Body of pancreas (tissue), 4 donors: Measurements from ENCODE around the gene SNTB2. TPM values are rescaled to one million over a fixed set of nuclear protein-coding genes. Genes with fewer than 3 reads are reported as not detected.
A peak's percentile ranks its signal among the peaks of the same experiment; 100 is the strongest.

Experiments
- ATAC-seq: fragments of 150-250 bp; one replicate; pipeline ENCODE4 v1.9.1; 2016
- DNase-seq, 4 donors: peaks; one replicate each; pipeline ENCODE4 v3.0.0-alpha.2; 2019
- H3K27ac ChIP-seq, 4 donors: fragments of 200-600 bp; sonication (generic); 1 replicate in 3 of 4; 2 replicates in 1 of 4; pipeline versions ENCODE4 v1.5.1 to v1.6.1; 2016 to 2019; ENCODE audit warnings: mild to moderate bottlenecking in 1 of 4, mixed read lengths in 1 of 4, moderate library complexity in 1 of 4
- H3K27me3 ChIP-seq, 2 donors: fragments of 200-600 bp; sonication (generic); one replicate each; pipeline ENCODE4 v1.6.0; 2016; ENCODE audit warnings: mild to moderate bottlenecking in 1 of 2
- H3K36me3 ChIP-seq, 2 donors: fragments of 200-600 bp; sonication (generic); replicated peaks in 1 of 2; 2 replicates each; pipeline ENCODE4 v1.5.1; 2016; ENCODE audit warnings: low read depth in 2 of 2; ENCODE audit not compliant: insufficient read depth in 1 of 2
- H3K4me1 ChIP-seq: fragments of 200-600 bp; sonication (generic); one replicate; pipeline ENCODE4 v1.6.0; 2016
- H3K4me3 ChIP-seq, 2 donors: fragments of 200-600 bp; sonication (generic); 1 replicate in 1 of 2; 2 replicates in 1 of 2; pipeline ENCODE4 v1.5.1; 2016 to 2019
- H3K9me3 ChIP-seq, 3 donors: fragments of 200-600 bp; sonication (generic); 1 replicate in 2 of 3; 2 replicates in 1 of 3; pipeline ENCODE4 v1.5.1; 2016
- CTCF ChIP-seq, 7 experiments: fragments of 450-650 bp in 4 of 7; fragments of 200-600 bp in 3 of 7; sonication (generic) in 3 of 7; IDR thresholded peaks; one replicate each; pipeline ENCODE4 v1.5.1; 2016 to 2019; ENCODE audit warnings: antibody characterized with exemption in 7 of 7
- POLR2A ChIP-seq, 3 donors: fragments of 450-650 bp; IDR thresholded peaks; one replicate each; pipeline ENCODE4 v1.6.1; 2016; ENCODE audit warnings: antibody characterized with exemption in 3 of 3, mild to moderate bottlenecking in 2 of 3
- WGBS, 2 donors: methylation state at CpG; one replicate each; pipeline ENCODE4 v1.1.5; 2017; 5-methylcytosine and 5-hydroxymethylcytosine counted together
- intact Hi-C: fragments of 100-400 bp; cut with DNase I; formaldehyde crosslinking; loops from one replicate; pipeline ENCODE4 v1.15.1; 2023
- total RNA-seq, 2 donors: library from RNA; depleted of rRNA; stranded (reverse); fragments of >200 nt; gene quantifications; one replicate each; pipeline ENCODE4 v1.1.0, GENCODE V29; 2016

The SNTB2 gene
- total RNA-seq, 2 donors from 2014 or later = 11.2 to 13.5 TPM

- Histone ChIP-seq H3K4me1 (peaks cover 27% of the 10 kb centered on the region), H3K27me3 (no peaks in the 10 kb centered on the region), H3K36me3 (peaks cover 0 to 25% of the 10 kb centered on the region in 2 donors), H3K4me3 (peak overlapping the region; percentile 71 to 99), H3K9me3 (no peaks in the 10 kb centered on the region), H3K27ac (peak overlapping the region; percentile 74 to 96 (median 82))
- intact Hi-C loops = no loop called here
- no peak for ATAC-seq
- peak in 1 of 4 donors; percentile 77 for DNase-seq
- WGBS, 2 donors = 17 to 28% methylated on average over 27 to 46 of the region's 46 CpGs
- TF ChIP-seq CTCF (IDR thresholded peaks at IDR 0.05) (no peak), POLR2A (IDR thresholded peaks at IDR 0.05) (no peak)
These were observed 151.8 kb downstream of the SNTB2 start for GRCh38 chr16:69338557-69339288.

GRCh38 chr16:69339289-69340094, 152.5 kb downstream of the SNTB2 start, which contains the start of the genes COG8 and NIP7:
Gene COG8 (minus strand): TSS chr16:69339564. CDS start chr16:69339552, 12 bp downstream.
Gene NIP7 (plus strand): TSS chr16:69339772. CDS start chr16:69339830, 58 bp downstream.
- H3K36me3 ChIP-seq = peaks cover 0 to 18% of the 10 kb centered on the region in 2 donors
- H3K9me3 ChIP-seq = no peaks in the 10 kb centered on the region
- DNase-seq (peak; percentile 96 to 98 (median 96)), ATAC-seq (peak; percentile 98)
- intact Hi-C loops = no loop called here
- H3K4me3 ChIP-seq = peak within 1 kb of the TSS; percentile 71 to 99
- H3K4me1 ChIP-seq = peaks cover 27% of the 10 kb centered on the region
- H3K27ac ChIP-seq = peak within 1 kb of the TSS; percentile 74 to 96 (median 82)
- peak; percentile 64 to 86 (median 82) for TF ChIP-seq POLR2A (IDR thresholded peaks at IDR 0.05)
- TF ChIP-seq CTCF (IDR thresholded peaks at IDR 0.05) = peak; percentile 69 to 98 (median 95)
- no peaks in the 10 kb centered on the region for H3K27me3 ChIP-seq
- WGBS, 2 donors = 1% methylated on average over 24 to 77 of the region's 77 CpGs

GRCh38 chr16:69340095-69340644, 153.2 kb downstream of the SNTB2 start:
- TF ChIP-seq CTCF (IDR thresholded peaks at IDR 0.05) (no peak), POLR2A (IDR thresholded peaks at IDR 0.05) (no peak)
- DNase-seq = no peak
- Histone ChIP-seq H3K27me3 (no peaks in the 10 kb centered on the region), H3K36me3 (peaks cover 0 to 14% of the 10 kb centered on the region in 2 donors), H3K4me1 (peaks cover 27% of the 10 kb centered on the region), H3K4me3 (peak overlapping the region; percentile 71 to 99), H3K9me3 (no peaks in the 10 kb centered on the region), H3K27ac (peak overlapping the region; percentile 74 to 96 (median 82))
- intact Hi-C loops = no loop called here
- 4 to 8% methylated on average over 15 to 16 of the region's 16 CpGs for WGBS, 2 donors
- ATAC-seq = no peak

GRCh38 chr16:69344171-69344570, 157.2 kb downstream of the SNTB2 start:
- ATAC-seq (no peak), DNase-seq (no peak)
- no peak overlapping the region for H3K27ac ChIP-seq
- H3K4me1 ChIP-seq = peaks cover 26% of the 10 kb centered on the region
- TF ChIP-seq POLR2A (IDR thresholded peaks at IDR 0.05) (no peak), CTCF (IDR thresholded peaks at IDR 0.05) (no peak)
- H3K9me3 ChIP-seq = no peaks in the 10 kb centered on the region
- H3K27me3 ChIP-seq = no peaks in the 10 kb centered on the region
- WGBS, 2 donors = 89 to 93% methylated on average over 5 of the region's 5 CpGs
- H3K4me3 ChIP-seq = no peak overlapping the region
- intact Hi-C loops = no loop called here
- H3K36me3 ChIP-seq = peaks cover 0 to 6% of the 10 kb centered on the region in 2 donors
